Activated T-cell treated with anti-CD3 and anti-CD28 coated beads, Interleukin-2, amount 50 U/mL, for 48 hours (primary cell): ENCODE data around the gene SBNO2.

Experiments
- DNase-seq, 2 experiments: peaks; one replicate each; pipeline ENCODE4 v3.0.0-alpha.2; 2020

The SBNO2 gene, protein sequence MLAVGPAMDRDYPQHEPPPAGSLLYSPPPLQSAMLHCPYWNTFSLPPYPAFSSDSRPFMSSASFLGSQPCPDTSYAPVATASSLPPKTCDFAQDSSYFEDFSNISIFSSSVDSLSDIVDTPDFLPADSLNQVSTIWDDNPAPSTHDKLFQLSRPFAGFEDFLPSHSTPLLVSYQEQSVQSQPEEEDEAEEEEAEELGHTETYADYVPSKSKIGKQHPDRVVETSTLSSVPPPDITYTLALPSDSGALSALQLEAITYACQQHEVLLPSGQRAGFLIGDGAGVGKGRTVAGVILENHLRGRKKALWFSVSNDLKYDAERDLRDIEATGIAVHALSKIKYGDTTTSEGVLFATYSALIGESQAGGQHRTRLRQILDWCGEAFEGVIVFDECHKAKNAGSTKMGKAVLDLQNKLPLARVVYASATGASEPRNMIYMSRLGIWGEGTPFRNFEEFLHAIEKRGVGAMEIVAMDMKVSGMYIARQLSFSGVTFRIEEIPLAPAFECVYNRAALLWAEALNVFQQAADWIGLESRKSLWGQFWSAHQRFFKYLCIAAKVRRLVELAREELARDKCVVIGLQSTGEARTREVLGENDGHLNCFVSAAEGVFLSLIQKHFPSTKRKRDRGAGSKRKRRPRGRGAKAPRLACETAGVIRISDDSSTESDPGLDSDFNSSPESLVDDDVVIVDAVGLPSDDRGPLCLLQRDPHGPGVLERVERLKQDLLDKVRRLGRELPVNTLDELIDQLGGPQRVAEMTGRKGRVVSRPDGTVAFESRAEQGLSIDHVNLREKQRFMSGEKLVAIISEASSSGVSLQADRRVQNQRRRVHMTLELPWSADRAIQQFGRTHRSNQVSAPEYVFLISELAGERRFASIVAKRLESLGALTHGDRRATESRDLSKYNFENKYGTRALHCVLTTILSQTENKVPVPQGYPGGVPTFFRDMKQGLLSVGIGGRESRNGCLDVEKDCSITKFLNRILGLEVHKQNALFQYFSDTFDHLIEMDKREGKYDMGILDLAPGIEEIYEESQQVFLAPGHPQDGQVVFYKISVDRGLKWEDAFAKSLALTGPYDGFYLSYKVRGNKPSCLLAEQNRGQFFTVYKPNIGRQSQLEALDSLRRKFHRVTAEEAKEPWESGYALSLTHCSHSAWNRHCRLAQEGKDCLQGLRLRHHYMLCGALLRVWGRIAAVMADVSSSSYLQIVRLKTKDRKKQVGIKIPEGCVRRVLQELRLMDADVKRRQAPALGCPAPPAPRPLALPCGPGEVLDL (N-terminal part only)

DNA sequence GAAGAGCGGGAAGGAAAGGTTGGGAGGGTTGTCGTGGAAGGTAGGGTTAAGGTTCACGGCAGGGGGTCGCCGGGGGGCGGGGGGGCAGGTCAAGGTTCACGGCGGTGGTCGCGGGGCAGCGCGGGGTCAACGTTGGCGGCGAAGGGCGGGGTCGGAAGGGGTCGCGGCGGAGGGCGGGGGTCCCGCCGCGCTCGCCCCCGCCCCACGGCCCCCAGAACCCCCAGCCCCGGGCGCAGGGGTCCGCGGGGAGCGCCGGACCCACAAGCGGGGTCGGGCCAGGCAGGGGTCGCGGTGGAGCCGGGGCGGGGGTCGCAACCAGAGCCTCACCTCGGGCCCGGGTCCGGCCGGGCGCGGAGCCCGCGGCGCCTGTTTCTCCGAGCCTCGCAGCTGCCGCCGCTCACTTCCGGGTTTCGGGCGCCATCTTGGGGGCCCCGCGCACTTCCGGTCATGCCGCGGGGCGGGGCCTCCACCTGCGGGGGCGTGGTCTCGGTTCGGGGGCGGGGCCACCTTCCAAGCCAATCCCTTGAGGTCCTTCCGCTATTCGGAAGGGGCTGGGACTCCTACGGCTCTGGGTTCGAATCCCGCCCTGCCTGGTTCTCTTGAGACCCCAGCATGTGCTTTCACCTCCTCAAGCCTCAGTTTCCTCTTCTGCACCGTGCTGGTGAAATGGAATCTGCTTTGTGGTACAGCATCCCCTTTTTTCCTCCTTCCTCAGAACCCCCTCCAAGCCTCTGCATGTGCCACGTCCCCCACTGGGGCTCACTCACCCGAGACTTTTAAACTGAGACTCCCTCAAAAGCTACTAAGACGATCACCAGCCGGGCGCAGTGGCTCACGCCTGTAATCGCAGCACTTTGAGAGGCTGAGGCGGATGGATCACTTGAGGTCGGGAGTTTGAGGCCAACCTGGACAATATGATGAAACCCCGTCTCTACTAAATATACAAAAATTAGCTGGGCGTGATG lies at the start of gene SBNO2:
TSS of gene SBNO2 (minus strand) at position 424 of the 965 bp plus-strand sequence. CDS start 19,992 bp downstream, outside the sequence.
- DNase-seq, result peak; percentile 98 to 99

DNA sequence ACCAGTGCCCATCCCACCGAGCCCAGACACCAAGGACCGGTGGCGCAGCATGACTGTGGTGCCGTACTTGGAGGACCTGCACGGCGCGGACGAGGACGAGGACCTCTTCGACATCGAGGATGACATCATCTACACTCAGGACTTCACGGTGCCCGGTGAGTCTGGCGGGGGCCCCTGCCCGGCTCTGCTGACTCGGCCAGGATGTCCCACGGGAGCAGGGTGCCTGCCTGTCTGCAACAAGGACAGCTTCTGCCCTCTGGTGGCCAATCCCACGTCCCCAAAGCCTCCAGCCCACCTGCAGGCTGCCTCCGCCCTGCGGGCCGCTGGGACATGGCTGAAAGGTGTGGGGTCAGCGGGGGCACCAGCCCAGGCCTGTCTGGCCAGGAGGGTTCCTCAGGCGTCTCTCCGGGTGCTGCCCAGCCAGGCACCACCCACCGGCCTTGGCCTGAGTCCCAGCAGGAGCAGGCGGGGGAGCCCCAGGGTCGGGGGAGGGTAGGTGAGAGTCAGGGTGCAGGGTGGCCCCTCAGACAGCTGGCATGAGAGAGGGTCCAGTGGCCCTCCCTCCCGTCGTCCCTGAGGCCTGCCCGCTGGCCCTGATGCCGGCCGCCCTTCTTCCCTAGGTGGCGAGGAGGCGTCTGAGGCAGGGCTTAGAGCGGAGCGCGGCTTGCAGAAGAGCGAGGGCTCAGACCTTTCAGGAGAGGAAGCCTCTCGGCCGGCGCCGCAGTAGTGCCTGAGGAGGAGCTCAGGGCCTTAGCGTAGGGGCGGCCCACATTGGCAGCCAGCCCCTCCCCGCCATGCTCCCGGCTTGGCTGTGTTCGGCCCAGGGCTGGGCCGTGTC lies 49.2 kb upstream of the SBNO2 start:
- DNase-seq, result peak in 1 of 2 experiments; percentile 61

DNA sequence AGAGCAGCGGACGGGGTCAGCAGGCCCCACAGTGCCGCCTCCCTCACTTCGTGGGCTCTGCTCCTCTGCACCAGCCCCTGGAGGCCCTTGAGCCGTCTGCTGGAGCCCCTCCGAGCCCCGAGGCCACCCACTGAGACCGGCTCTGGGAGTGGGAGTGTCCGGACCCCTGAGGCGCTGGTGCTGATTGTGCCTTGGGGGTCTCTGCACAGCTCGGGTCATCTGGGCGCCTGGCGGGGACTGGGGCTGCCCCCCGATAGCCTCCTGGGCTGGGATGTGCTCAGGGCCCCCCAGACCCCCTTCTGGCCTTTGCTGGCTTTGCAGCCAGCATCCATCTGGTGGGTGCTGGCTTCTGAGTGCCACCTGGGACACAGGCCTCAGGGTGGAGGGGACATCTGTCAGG lies 48.3 kb upstream of the SBNO2 start:
- DNase-seq, result no peak

DNA sequence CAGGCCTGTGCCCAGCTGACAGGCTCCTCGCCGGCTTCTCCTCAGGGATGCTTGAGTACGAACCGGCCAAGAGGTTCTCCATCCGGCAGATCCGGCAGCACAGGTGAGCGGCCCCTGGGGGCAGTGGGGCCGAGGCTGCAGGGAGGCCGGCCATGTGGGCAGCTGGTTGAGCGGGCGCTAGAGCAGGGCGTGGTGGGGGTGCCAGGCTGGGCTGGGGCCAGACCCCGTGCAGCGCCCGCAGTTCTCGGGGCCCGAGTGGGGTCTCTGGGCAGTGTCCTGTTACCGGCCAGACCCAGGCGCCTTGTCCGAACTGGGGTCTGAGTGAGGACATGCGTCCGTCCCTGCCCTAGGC lies 47.8 kb upstream of the SBNO2 start:
- no peak for DNase-seq

DNA sequence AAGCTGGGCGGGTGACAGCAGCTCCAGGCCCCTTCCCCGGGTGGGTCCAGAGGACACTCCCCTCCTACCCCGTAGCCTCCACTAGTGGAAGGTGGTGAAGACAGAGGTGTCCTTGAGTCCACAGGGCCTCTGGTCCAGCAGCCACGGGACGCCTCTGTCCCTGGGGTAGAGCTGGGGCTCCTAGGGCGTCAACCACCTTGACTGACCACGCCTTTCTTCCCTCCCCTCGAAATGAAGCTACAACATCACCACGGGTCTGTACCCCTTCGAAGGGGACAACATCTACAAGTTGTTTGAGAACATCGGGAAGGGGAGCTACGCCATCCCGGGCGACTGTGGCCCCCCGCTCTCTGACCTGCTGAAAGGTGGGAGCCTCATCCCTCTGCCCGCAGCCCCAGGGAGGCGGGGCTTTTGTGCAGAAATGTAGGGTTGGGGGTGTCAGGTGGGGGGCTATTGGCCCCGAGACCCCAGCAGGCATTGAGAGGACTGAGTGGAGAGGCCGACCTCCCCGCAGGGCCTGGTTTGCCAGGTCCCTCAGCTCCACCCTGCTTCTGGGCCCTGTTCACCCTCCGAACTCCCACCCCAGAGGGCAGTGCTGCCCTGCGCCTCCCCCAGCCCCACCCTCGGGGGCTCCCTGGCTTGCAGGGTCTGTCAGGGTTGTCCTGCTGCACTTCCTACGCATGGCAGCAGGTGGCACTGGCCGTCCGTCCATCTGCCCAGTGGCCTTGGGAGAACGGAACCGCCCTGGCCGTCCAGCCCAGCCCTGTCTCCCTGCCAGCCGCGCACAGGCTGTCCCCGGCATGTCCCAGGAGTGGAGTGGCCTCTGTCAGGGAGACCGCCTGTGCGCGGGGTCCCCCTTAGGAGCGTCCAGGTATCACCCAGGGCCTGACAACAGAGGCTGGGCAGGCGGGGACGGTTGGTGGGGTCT lies 47.2 kb upstream of the SBNO2 start:
- no peak for DNase-seq

DNA sequence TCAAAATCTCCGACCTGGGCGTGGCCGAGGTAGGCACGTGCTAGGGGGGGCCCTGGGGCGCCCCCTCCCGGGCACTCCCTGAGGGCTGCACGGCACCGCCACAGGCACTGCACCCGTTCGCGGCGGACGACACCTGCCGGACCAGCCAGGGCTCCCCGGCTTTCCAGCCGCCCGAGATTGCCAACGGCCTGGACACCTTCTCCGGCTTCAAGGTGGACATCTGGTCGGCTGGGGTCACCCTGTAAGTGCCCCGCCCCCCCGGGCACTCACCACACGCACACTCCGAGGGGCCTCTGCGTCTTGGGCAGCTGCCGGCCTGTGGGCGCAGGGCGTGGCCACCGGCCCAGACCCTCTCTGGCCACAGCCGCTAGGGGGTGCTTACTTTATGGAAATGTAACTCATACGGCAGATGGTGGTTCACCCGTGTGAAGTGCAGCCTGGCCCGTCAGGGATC lies 46.4 kb upstream of the SBNO2 start:
- DNase-seq, result no peak

DNA sequence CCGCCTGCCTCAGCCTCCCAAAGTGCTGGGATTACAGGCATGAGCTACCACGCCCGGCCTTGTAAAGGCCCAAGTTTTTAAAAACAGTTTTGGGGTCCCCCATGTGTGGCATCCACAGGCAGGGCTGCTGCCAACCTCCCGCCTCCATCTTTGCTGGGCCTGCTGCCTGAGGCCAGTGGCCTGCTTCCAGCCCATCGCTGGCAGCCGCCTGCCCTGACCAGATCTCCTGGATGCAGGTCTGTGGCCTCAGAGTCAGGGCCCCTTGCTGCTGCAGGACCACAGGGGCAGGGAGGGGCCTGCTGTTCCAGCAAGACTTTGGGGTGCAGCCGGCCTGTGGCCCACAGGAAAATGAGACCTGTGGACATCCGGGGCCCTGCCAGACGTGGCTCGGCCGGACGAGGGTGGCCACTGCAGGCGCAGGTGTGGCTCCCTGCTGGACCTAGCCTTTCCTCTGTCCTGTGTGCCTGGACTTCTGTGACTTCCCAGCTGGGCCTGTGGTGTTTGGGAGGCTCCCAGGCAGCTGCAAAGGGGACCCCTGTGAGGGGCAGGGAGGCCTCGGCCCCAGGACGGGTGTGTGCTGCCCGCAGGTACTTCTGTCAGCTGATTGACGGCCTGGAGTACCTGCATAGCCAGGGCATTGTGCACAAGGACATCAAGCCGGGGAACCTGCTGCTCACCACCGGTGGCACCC lies 45.9 kb upstream of the SBNO2 start:
- DNase-seq, result no peak

DNA sequence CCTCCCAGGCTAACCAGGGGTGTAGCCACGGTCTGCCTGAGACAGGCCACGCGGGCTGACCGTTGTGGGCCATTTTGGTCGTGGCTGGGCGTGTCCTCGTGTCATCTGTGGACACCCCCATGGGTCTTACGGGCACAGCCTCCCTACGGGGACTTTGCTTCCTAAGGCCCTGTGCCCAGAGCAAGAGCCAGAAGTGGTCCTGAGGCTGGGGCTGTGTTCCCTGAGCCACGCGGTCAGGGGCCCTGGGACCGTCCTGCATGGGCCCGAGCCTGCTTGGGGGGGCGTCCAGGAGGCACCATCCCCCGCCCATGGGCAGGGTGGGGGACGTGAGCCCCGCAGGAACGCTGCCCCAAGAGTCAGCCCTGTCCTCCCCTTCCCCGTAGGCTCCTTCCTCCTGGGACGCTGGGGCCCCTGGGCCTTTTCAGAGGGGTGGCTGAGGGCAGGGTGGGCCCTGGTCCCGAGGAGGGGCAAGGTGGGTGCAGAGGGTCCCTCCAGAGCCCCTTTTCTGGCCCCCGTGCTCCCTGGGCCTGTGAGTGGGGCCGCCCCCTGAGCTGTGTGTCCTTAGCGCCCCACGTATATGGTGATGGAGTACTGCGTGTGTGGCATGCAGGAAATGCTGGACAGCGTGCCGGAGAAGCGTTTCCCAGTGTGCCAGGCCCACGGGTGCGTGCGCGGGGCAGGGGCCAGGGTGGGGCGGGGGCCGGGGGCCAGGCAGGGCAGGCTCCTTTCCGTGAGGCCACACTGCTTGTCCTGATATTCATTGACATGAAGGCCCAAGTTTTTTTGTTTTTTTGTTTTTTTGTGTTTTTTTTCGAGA lies 44.9 kb upstream of the SBNO2 start:
- DNase-seq, result no peak

DNA sequence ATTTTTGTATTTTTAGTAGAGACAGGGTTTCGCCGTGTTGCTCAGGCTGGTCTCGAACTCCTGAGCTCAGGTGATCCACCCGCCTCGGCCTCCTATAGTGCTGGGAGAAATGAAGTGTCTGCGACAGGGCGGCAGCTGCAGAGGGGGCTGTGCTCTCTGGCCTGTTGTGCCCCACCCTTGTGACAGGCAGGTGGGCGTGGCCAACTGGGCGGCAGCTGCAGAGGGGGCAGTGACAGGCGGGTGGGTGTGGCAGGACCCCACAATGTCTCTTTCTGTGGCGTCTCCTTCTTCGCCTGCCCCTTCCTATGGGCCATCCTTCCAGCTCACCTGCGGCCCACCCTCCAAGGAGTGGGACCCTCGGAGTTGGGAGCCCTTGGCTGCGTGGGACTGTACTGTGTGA lies 43.3 kb upstream of the SBNO2 start:
- no peak for DNase-seq

DNA sequence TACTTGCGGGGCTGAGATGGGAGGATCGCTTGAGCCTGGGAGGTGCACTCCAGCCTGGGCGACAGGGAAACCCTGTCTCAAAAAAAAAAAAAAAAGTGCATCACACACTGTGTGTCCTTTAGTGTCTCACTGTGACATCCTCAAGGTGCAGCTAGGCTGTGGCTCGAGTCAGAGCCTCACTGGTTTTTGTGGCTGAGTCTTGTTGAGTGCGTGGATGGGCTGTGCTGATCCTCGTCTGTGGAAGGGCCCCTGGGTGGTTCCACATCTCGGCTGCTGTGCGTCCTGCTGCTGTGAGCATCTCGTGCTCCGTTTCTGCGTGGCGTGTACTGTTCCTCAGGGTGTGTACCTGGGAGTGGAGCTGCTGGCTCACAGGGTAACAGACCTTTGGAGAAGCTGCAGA lies 42.7 kb upstream of the SBNO2 start:
- no peak for DNase-seq

DNA sequence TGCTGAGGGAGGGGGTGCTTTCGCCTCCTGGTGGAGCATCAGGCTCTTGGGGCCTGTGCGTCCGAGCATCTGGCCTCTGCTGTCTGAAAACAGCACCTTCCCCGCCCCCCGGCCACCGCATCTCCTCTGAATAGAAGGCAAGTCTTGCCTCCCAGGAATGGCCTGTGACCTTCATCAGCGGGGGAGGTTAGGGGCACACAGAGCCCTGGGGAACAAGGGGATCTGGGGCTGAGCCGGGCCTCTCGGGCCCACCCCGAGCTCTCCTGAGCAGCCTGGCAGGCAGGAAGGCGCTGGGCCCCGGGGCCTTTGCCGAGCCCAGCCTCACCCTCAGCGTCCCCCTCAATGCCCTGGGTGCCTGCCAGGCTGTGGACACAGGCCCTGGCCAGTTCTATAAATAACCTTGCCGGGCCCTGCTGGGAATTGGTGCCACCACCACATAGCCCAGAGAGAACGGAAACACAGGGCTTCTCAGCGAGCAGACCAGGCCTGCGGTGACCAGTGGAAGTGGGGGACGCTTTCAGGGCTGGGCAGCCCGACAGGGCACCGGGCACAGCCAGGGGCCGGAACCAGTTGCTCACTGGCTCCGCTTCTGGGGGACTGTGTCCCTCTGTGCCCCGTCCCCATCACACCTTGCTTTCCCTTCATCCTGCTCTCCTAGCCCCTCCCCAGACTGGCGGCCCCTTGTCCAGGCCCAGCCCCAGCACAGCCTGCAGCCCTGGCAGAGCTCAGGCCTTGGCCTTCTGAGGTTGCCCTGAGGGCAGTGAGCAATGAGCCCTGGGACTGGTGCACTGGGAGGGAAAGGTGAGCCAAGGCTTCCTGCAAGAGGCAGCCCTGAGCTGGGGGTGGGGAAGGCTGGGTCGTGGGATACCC lies 41.0 kb upstream of the SBNO2 start:
- DNase-seq, result no peak

DNA sequence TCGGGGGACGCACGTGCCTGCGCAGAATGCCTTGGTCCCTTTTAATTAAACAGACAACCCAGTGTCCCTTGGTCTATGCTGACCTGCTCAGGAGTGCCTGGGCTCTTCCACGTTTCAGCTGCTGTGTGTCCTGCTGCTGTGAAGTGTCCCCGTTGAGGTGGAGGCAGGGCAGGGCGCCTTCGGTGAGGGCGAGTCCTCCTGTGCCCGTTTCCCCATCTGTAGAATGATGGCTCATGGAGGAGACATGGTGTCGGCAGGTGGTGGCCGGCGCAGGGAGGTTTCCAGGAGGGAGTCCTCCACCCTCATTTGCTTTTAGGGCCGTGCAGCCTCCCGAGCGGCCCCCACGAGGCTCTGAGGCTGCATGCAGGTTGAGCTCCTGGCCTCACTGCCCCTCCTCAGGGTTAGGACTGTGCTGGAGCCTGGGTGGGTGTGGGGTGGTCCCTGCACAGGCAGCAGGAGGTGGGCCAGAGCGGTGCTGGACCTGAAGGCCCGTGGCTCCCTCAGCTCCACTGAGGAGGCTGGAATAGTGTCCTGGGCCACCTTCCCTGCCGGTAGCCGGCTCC lies 40.3 kb upstream of the SBNO2 start:
- DNase-seq, result no peak

DNA sequence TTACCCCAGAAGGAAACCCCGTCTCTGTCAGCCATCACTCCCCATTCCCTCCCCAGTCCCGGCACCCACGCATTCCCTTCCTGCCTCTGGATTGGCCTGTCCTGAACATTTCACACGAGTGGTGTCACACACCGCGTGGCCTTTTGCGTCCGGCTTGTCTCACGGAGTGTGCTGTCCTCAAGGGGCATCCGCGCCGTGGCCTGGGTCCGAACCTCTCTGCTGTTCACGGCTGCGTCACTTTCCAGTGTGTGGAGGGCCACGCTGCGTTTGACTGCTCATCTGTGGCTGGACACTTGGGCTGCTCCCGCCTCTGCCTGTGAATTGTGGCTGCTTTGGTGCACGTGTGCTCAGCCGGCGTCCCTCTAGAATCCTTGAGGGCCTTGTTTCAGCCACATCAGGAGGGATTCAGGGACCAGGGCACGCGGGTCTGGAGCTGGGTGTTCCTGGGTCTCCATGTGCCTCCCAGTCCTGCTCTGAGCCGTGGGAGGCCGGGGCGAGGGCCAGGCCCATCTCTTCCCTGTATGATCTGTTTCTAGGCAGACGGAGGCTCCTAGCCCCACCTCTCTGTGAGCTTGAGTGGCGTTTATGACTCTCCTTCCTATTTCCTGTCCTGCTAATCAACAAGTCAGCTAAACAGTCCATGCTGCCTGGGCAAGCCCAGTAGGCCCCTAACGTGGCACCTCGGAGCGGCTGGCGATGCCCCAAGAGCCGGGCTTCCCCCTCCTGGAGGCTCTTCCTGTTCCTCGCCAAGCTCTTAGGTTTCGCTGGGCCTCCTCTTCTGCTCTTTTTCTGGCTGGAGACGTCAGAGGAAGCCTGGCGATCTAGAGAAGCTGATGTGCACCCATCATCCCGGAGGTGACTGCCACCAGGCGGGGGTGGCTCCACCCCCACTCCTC lies 39.6 kb upstream of the SBNO2 start:
- peak; percentile 67 to 69 for DNase-seq

DNA sequence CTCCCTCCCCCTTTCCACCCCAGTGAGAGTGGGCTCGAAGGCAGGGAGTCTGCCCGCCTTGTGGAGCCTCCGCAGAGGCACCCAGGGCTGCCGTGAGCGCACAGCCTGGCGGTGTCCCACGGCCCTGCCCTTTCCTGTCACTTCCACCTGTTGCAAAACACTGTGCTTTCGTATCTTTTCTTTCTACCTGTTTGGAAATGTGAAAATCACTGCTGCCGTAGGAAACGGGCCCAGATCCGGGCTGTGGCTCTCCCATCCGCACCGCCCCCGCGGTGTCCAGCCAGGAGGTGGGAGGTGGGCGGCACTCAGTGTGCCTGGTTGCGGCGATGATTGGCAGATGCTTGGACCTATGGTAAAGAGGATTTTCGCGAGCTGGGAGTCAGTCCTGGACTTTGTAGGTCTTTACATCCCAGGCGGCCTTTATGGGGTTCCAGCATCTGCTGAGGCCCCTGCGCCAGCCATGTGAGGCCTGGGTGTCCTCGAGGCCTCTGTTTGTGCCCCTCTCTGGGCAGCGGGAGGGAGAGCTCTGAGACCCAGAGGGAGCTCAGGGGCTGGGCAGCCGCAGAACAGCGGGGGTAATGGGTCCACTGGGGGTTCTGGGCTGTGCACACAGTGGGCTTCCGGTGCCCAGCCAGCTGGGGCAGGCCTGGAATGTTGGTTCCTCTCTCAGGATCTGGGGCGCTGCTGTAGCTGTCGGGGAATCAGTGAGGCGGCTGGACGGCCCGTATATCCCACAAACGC lies 37.6 kb upstream of the SBNO2 start:
- DNase-seq, result no peak

DNA sequence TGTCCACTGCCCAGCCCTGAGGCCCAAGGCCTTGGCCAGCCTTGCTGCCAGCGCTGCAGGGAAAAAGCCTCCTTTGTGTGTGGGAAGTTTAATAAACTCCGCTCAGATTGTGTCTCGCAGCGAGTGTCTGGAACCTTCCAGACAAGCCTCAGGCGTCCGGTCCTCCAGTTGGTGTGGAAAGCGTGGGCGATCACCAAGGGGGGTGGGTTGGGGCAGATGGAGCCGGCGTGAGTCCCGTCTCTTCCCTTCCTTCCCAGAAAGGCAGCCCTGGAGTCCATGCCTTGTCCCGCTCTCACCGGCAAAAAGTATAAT lies 36.1 kb upstream of the SBNO2 start:
- DNase-seq, result no peak
